ENCODE results near the gene WSCD1.

WSCD1 gene

GRCh38 chr17:6153375-6153774, 83.2 kb downstream of the WSCD1 start:
- Histone ChIP-seq H3K4me3 (ENCODE audit: low read length) (no peak overlapping the region), H3F3A (ENCODE audit: control insufficient read depth, insufficient read depth) (no peaks in the 10 kb centered on the region), H3K27ac (ENCODE audit: low read depth, low read length) (no peak overlapping the region), H3K9me2 (replicated peaks; ENCODE audit: control insufficient read depth, low read length) (no peaks in the 10 kb centered on the region), H4K20me1 (ENCODE audit: control insufficient read depth, insufficient read depth, low read depth, low read length) (no peaks in the 10 kb centered on the region), H3K4me2 (ENCODE audit: low read length) (no peak overlapping the region), H3K79me2 (ENCODE audit: control insufficient read depth, low read length) (no peaks in the 10 kb centered on the region), H3K4me1 (ENCODE audit: control insufficient read depth, low read length) (no peaks in the 10 kb centered on the region), H3K9me3 (ENCODE audit: control insufficient read depth, insufficient read depth, low read length) (no peaks in the 10 kb centered on the region), H3K36me3 (ENCODE audit: control insufficient read depth, low read length) (no peaks in the 10 kb centered on the region), H3K27me3 (ENCODE audit: control insufficient read depth, low read length) (0 out of 2 replicates have a peak, but pooled peaks cover 3% of the 10 kb centered on the region)
- TF ChIP-seq CTCF (IDR thresholded peaks at IDR 0.05; ENCODE audit: low read depth, low read length, poor library complexity, severe bottlenecking) (no peak), EZH2phosphoT487 (IDR thresholded peaks at IDR 0.05; ENCODE audit: borderline replicate concordance, low read length) (no peak)

- Histone ChIP-seq H3F3A (ENCODE audit: control insufficient read depth, insufficient read depth) (no peaks in the 10 kb centered on the region), H3K27me3 (ENCODE audit: control insufficient read depth, low read length) (0 out of 2 replicates have a peak, but pooled peaks cover 1% of the 10 kb centered on the region), H3K9me2 (replicated peaks; ENCODE audit: control insufficient read depth, low read length) (no peaks in the 10 kb centered on the region), H3K79me2 (ENCODE audit: control insufficient read depth, low read length) (no peaks in the 10 kb centered on the region), H3K36me3 (ENCODE audit: control insufficient read depth, low read length) (no peaks in the 10 kb centered on the region), H3K4me2 (ENCODE audit: low read length) (no peak overlapping the region), H3K9me3 (ENCODE audit: control insufficient read depth, insufficient read depth, low read length) (no peaks in the 10 kb centered on the region), H3K27ac (ENCODE audit: low read depth, low read length) (no peak overlapping the region), H3K4me1 (ENCODE audit: control insufficient read depth, low read length) (no peaks in the 10 kb centered on the region), H3K4me3 (ENCODE audit: low read length) (no peak overlapping the region), H4K20me1 (ENCODE audit: control insufficient read depth, insufficient read depth, low read depth, low read length) (no peaks in the 10 kb centered on the region)
- TF ChIP-seq EZH2phosphoT487 (IDR thresholded peaks at IDR 0.05; ENCODE audit: borderline replicate concordance, low read length) (no peak), CTCF (IDR thresholded peaks at IDR 0.05; ENCODE audit: low read depth, low read length, poor library complexity, severe bottlenecking) (no peak)
Observed at GRCh38 chr17:6157716-6158115, 87.5 kb downstream of the WSCD1 start.

GRCh38 chr17:6159541-6160231, 89.5 kb downstream of the WSCD1 start:
- no peak overlapping the region for H3K4me2 ChIP-seq (ENCODE audit: low read length)
- no peak overlapping the region for H3K27ac ChIP-seq (ENCODE audit: low read depth, low read length)
- no peaks in the 10 kb centered on the region for H3K9me3 ChIP-seq (ENCODE audit: control insufficient read depth, insufficient read depth, low read length)
- H3K27me3 ChIP-seq (ENCODE audit: control insufficient read depth, low read length) = no peaks in the 10 kb centered on the region
- no peaks in the 10 kb centered on the region for H4K20me1 ChIP-seq (ENCODE audit: control insufficient read depth, insufficient read depth, low read depth, low read length)
- H3K36me3 ChIP-seq (ENCODE audit: control insufficient read depth, low read length) = no peaks in the 10 kb centered on the region
- no peaks in the 10 kb centered on the region for H3F3A ChIP-seq (ENCODE audit: control insufficient read depth, insufficient read depth)
- H3K79me2 ChIP-seq (ENCODE audit: control insufficient read depth, low read length) = no peaks in the 10 kb centered on the region
- no peaks in the 10 kb centered on the region for H3K9me2 ChIP-seq (replicated peaks; ENCODE audit: control insufficient read depth, low read length)
- TF ChIP-seq CTCF (IDR thresholded peaks at IDR 0.05; ENCODE audit: low read depth, low read length, poor library complexity, severe bottlenecking) = no peak
- no peak for TF ChIP-seq EZH2phosphoT487 (IDR thresholded peaks at IDR 0.05; ENCODE audit: borderline replicate concordance, low read length)
- H3K4me1 ChIP-seq (ENCODE audit: control insufficient read depth, low read length) = no peaks in the 10 kb centered on the region
- no peak overlapping the region for H3K4me3 ChIP-seq (ENCODE audit: low read length)

Measured in DOHH2 (cell line).